Thoracic aorta endothelial cell (primary cell): ENCODE data around the gene ZYG11B. TPM values are rescaled to one million over a fixed set of nuclear protein-coding genes. Genes with fewer than 3 reads are reported as not detected.
A peak's percentile ranks its signal among the peaks of the same experiment; 100 is the strongest.

Experiments
- small RNA-seq: library from RNA; depleted of rRNA; stranded (forward); fragments of <200 nt; gene quantifications from one replicate; pipeline ENCODE3, GENCODE V24; 2012
- total RNA-seq: library from RNA; depleted of rRNA; stranded (reverse); fragments of >200 nt; gene quantifications from 2 replicates; pipeline ENCODE4 v1.2.3, GENCODE V29; 2012

ZYG11B gene
- total RNA-seq = 43.6 and 54.8 TPM in 2 replicates

GRCh38 chr1:52726265-52727113 lies at the start of gene ZYG11B:
Gene ZYG11B, plus strand, starts transcription at chr1:52726453. Its CDS starts 201 bp downstream, at chr1:52726654.

GRCh38 chr1:52697795-52698674 lies 28.2 kb upstream of the ZYG11B start, which contains the start of gene COA7:
Gene COA7, minus strand, starts transcription at chr1:52698347. Its CDS starts 21 bp downstream, at chr1:52698326.

DNA sequence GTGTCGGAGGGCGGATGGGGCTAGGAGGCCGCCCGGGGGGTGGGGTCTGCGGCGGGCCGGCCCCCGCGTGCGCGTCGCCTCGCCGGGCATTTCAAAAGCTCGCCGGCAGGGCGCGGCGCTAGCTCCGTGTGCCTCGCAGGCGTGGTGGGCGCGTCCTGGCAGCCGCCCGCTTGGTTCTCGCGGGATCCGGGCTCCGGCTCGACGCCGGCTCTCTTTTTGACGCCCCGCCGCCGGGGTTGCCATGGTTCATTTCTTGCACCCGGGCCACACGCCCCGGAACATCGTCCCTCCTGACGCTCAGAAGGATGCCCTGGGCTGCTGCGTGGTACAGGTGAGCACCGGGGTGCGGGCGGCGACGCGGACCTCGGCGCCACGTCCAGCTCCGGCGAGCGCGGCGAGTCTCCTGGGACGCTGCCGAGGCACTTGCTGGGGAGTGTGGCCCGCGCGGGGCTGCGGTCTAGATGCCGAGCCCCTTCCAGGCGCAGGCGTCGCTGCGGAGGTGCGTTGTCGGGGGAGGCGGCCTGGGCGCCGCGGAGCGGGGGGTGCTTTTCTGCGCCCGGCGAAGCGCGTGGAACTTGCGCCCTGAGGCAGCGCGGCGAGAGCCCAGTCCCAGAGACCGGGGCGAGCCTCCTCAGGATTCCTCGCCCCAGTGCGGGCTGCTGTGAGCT lies 116.5 kb downstream of the ZYG11B start, which contains the start of gene ZYG11A:
ZYG11A (plus strand) TSS at position 118 of the 668 bp plus-strand sequence; CDS start at position 242, 124 bp downstream.

Small RNA genes lying within 50 kb of the gene (small RNA-seq; reads per million reads assigned to genes)
- gene RN7SL62P = not detected
- gene RNU2-30P = 3.4 reads per million, percentile 69 among the genes with 10 or more reads in this experiment
- not detected for gene RNU6-969P

Other genes with a start within 250 kb of the ZYG11B start
- gene TUT4, start 173.4 kb upstream of the ZYG11B start, total RNA-seq = 46.7 and 47.1 TPM in 2 replicates
- 7.3 and 13.4 TPM in 2 replicates for gene GPX7, start 124.1 kb upstream of the ZYG11B start, total RNA-seq
- gene SHISAL2A, start 93.3 kb upstream of the ZYG11B start, total RNA-seq = not detected in 2 replicates
- gene COA7, start 28.1 kb upstream of the ZYG11B start, total RNA-seq = 20.5 and 22.8 TPM in 2 replicates
- 1.1 and 1.2 TPM in 2 replicates for gene ZYG11A, start 116.3 kb downstream of the ZYG11B start, total RNA-seq
- gene ECHDC2, start 195.3 kb downstream of the ZYG11B start, total RNA-seq = 11.4 and 22.8 TPM in 2 replicates
- 149 and 165 TPM in 2 replicates for gene SCP2, start 200.8 kb downstream of the ZYG11B start, total RNA-seq